HG03045 (cell line): ENCODE data around the gene FBXO42.

ENCODE experiments used
- ATAC-seq: cut with Tn5 transposase; IDR thresholded peaks from one replicate; pipeline ENCODE4 v1.9.1; 2021; ENCODE audit warnings: mild to moderate bottlenecking, moderate library complexity; ENCODE audit not compliant: unreplicated experiment

Gene FBXO42

DNA sequence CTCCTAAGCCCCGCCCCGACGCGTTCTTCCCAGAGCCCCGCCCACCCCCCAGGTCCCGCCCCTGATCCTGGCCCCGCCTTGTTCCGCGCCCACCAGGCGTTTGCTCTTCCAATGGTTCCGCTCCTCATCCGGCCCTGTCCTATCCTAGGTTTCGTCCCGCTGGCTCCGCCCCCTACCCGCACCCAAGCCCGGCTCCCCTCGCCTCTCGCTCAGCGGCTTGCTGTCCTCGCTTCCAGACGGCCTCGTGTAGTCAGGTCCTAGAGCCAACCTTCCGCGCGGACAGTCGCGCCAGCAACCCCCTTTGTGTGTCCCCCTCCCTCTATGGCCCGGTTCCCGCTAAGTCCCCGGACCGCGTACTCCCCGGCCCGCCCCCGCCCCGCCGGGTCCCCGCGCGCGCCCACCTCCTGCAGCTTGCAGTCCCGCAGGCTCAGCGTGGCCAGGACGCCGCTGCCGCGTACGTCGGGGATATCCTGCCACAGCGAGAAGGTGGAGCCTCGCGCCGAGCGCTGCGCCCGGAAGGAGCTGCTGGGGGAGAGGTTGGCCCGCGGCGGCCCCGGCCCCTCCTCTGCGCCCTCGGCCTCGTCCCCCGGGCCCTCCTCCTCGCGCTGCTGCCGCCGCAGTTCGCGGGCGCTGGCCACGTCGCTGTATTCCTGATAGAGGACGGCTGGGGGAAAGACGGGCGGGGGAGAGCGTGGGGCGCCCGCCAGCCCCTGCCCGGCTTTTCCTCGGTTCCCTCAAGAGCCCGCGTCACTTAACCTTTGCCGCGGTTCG, 145.5 kb downstream of the FBXO42 start:
- ATAC-seq, result peak; percentile 73

DNA sequence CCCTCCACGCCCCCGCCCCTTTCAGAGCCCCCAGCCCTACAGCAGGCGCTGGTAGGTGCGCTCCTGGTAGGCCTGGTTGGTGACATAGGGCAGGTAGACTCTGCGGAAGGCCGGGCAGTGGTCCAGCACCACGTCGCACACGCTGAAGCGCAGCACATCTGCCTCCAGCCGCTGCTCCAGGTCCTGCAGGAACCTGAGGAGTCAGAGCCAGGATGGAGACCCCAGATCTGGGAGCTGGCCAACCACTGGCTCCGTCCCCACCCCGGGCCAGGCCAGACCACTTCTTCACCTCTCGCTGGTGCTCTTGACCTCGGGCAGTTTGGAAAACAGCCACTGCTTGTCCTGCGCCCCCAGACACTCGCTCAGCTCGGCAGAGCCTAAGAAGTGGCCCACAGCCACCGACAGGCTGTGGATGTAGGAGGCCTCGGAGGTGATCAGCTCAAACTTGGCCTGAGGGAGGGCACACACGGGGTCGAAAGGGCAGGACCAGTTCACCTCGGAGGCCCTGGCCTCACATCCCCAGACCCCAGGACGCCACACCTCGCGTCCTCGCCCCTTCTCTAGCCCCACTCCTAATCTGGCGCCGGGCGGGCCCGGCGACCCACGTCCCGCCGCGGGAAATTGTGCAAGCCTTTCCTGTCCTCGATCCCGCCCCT, 146.3 kb downstream of the FBXO42 start:
- no peak for ATAC-seq

DNA sequence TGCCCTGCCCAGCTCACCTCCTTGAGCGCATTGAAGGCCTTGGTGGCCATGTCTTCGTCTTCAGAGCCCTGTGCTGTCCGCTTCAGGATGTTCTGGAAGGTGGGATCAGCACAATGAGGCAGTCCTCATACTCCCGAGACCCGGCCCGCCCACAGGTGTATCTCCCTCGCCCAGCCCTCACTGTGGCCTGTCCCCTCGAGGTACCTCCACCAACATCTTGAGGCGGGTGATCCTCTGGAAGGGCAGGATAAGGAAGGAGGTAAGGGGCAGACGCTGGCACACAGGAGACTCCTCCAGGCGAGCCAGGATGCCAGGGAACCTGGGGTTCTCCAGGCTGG, 147.0 kb downstream of the FBXO42 start:
- ATAC-seq, result no peak

DNA sequence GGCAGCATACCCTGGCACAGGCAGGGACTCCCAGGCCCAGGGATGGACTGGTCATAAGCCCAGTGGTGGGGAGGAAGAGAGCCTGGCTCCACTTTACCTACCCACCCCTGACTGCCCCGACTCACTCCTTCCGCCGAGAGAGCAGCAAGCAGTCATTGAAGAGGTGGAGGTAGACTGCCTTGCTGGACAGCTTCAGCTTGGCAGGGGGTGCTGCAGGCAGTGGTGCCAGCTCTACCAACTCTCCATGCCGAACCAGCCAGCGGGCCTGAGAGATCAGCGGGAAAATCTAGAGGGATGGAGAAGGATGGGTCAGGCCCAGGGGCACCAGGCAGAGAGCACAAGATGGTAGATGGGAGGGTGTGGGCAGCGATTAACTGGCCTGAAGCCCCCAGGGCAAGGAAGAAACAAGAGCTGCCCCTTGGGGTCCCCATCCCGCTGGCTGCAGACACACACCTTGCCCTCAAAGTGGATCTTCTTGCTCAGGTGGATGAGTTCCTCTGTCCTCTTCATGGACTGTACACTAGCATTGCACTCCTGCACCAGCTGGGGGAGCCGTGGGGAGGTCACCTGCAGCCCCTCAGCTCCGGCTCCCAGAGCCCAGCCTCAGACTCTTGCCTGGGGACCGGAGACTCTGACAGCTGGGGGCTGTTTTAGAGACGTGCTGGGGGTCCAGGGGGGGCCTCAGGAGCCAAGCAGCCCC, 147.5 kb downstream of the FBXO42 start:
- no peak for ATAC-seq

DNA sequence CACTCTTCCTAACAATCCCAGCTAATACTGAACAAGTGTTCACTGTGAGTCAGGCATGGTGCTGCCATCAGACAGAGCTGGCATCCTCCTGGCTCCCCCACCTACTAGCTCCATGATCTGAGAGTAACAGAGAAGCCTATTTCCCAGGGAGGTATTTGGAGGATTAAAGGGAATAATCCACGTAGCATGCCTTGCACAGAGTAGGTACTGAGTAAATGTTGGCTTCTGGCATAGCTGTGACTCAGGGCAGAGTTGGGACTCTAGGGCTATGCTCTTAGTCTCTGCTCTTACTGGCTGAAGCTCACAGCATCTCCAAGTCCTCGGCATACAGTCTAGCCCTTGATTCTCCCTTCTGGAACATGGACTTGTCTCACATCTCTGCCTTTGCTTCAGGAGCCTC, 148.1 kb downstream of the FBXO42 start:
- ATAC-seq, result no peak

DNA sequence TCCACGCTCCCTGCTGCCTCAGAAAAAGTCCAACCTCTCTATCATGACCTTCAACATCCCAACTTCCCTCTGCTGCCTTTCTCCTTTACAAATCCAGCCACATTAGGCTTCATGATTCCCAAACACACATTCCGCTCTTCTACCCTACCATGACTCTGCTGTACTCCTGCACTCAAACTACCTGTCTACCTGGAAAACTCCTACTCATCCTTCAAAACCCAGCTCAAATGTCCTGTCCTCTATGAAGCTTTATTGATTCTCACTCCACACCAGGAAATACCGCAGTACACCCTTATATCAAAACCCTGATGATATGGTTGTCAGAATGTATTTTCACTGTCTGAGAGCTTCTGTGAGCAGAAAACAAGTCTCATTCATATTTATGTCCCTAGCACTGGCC, 148.7 kb downstream of the FBXO42 start:
- no peak for ATAC-seq

DNA sequence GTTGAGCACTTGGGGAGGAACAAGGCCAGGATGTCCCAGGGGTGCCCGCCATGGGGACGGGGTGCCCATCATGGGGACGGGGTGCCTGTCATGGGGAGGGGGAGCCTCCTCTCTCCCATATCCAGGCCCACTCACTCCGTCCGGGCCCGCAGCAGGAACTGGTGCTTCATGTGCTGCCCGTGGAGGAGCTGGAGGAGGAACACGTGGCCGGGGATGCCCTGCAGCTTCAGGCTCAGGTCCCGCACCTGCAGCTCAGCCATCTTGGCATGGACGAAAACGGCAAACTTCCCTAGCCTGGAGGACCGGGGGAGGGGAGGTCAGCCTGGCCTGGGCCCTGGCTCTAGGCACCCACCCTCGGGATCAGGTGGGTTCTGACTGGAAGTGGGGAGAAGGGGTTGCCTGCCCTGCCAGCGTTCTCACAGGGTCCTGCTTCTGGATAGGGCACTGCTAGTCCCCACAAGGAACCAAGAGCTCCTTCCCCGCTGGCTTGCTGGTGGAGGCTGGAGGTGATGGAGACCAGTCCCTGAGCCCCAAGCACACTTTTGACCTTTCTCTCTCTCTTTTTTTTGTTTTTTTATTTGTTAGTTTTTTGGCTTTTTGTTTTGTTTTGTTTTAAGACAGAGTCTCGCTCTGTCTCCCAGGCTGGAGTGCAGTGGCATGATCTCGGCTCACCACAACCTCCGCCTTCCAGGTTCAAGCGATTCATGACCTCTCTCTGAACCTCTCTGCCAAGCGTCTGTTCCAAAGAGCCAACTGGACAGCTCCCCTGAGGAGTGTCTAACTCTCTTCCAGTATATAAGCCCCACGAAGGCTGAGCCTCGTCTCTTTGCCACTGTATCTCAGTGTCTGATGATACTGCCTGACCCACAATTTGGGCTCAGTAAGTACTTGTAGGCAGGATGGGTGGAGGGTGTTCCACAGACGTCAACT, 149.7 kb downstream of the FBXO42 start:
- no peak for ATAC-seq

DNA sequence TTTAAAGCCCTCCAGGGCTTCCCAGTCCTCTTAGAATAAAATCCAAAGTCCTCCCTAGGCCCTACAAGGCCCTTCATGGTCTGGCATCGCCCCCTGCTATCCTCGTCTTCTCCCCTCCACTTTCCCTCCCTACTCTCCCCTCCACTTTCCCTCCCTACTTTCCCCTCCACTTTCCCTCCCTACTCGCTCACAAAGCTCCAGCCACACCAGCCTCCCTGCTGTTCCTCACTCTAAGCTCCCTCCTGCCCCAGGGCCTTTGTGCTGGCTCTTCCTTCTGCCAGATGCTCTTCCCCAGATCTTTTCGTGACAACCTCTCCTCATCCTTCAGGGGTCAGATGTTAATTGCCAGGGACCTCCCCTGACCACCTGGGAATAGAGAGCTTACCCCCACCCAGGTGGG, 152.6 kb downstream of the FBXO42 start:
- ATAC-seq, result no peak

DNA sequence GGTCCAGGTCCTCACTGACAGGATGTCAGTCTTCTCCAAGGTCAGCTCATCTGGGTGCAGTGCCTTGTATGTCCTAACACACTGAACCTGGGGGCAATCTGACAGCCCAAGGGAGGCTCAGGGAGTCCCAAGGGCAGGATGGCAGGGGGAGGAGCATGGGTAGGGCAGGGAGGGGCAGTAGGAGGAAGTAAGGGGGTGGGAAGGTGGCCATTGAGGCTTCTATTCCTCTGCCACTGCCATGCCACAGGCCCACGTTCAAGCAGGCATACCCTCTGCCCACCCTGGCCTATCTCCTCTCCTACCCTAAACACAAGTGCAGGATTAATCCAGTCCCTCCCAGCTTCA, 153.2 kb downstream of the FBXO42 start:
- ATAC-seq, result no peak

DNA sequence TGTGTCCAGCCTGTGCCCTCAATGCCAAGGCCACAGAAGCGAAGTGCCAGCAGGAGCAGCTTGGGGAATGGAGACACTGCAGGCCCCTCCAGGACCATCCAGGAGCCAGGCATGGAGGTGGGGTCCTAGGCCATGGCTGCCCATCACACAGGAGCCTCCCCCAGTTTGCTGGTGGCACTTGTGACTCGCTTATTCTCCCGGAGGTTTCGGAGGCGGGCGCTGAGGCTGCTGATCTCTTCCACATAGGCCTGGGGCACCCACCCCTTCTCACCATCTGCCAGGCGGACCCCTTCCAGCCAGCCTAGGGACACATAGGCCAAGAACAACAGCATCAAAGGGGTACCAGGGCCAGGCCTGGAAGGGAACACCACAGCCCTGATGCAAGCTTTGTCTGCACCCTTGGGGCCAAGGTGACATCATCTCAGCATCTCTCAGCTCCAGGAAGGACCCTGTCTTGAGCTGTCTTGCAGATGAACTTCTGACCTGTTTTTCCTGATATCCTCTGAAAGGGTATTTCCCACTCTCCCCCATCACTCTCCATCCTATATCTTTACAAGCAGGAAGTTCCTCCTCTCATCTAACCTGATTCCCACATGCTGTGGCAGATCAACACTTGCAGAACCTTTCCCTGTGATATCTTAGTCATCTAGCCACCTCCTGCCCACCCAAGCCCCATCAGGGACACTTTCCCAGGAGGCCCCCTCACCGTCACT, 153.7 kb downstream of the FBXO42 start:
- ATAC-seq, result no peak

DNA sequence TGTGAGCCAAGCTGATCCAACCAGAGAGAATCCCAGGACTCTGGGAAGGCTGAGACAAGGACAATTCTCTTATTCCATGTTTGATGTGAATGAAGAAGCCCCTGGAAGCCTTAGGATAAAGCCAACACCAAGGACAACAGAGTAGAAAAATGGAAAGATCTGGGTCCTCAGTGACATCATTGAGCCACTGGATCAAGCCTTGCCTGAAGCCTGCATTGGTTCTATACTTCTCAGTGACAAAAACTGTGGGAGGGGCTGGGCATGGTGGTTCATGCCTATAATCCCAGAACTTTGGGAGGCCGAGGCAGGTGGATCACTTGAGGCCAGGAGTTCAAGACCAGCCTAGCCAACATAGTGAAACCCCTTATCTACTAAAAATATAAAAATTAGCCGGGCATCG, 155.4 kb downstream of the FBXO42 start:
- no peak for ATAC-seq
